GM21367 (cell line): ENCODE results near the gene MMP17.

Experiments used
- ATAC-seq: cut with Tn5 transposase; IDR thresholded peaks from one replicate; pipeline ENCODE4 v1.9.1; 2021; ENCODE audit not compliant: unreplicated experiment

The MMP17 gene

GRCh38 chr12:131827961-131828534 lies at the start of gene MMP17:
Gene MMP17 (plus strand): TSS chr12:131828393. CDS start chr12:131828495, 102 bp downstream.
- no peak for ATAC-seq

- no peak for ATAC-seq
These were observed 49.2 kb upstream of the MMP17 start for GRCh38 chr12:131779027-131779426.

GRCh38 chr12:131782061-131782460 lies 46.1 kb upstream of the MMP17 start:
- no peak for ATAC-seq

- ATAC-seq: peak; percentile 65
These were observed 44.2 kb upstream of the MMP17 start for GRCh38 chr12:131783915-131784541.

- no peak for ATAC-seq
These were observed 43.1 kb upstream of the MMP17 start for GRCh38 chr12:131784909-131785762.

GRCh38 chr12:131785763-131786330 lies 42.3 kb upstream of the MMP17 start:
- ATAC-seq: no peak

- ATAC-seq: no peak
These were observed 41.9 kb upstream of the MMP17 start for GRCh38 chr12:131786331-131786730.

- ATAC-seq: no peak
These were observed 41.0 kb upstream of the MMP17 start for GRCh38 chr12:131787143-131787660.

GRCh38 chr12:131788070-131788469 lies 40.1 kb upstream of the MMP17 start:
- no peak for ATAC-seq

- ATAC-seq: no peak
These were observed 38.6 kb upstream of the MMP17 start for GRCh38 chr12:131789638-131790037.

- no peak for ATAC-seq
These were observed 34.8 kb upstream of the MMP17 start for GRCh38 chr12:131793243-131794022.

- no peak for ATAC-seq
These were observed 34.1 kb upstream of the MMP17 start for GRCh38 chr12:131794061-131794460.

GRCh38 chr12:131794573-131794972 lies 33.6 kb upstream of the MMP17 start:
- no peak for ATAC-seq

GRCh38 chr12:131795064-131795463 lies 33.1 kb upstream of the MMP17 start:
- ATAC-seq: no peak

GRCh38 chr12:131795690-131796410 lies 32.3 kb upstream of the MMP17 start:
- no peak for ATAC-seq

- no peak for ATAC-seq
These were observed 31.8 kb upstream of the MMP17 start for GRCh38 chr12:131796411-131796736.

GRCh38 chr12:131796754-131797587 lies 31.2 kb upstream of the MMP17 start:
- ATAC-seq: no peak

- no peak for ATAC-seq
These were observed 30.6 kb upstream of the MMP17 start for GRCh38 chr12:131797588-131797934.

GRCh38 chr12:131799195-131799594 lies 29.0 kb upstream of the MMP17 start:
- no peak for ATAC-seq
